OCI-LY7 (cell line): ENCODE measurements around the gene ZBTB37. TPM values are rescaled to one million over a fixed set of nuclear protein-coding genes. Genes with fewer than 3 reads are reported as not detected.
"Not testable (repeated sequence)": the region's sequence is repeated elsewhere in the genome, so short reads cannot be mapped to it uniquely, and the experiment has no call there.

Experiments used
- BruUV-seq: library from RNA; stranded (reverse); fragments of 400-500 nt; replicated peaks from 2 replicates; lab custom pipeline; 2021; lab: Mats Ljungman, UMichigan
- CTCF ChIA-PET: fragments of 300-600 bp; sonication (Branson Sonifier 250); formaldehyde crosslinking; loops from one replicate; lab custom pipeline; 2022; ENCODE audit warnings: antibody characterized with exemption; ENCODE audit not compliant: unreplicated experiment; lab: Charles Lee
- POLR2A ChIA-PET: fragments of 300-600 bp; sonication (Branson Sonifier 250); formaldehyde crosslinking; loops from one replicate; lab custom pipeline; 2022; ENCODE audit warnings: antibody characterized with exemption; lab: Charles Lee
- DNase-seq: peaks from one replicate; pipeline ENCODE4 v3.0.0-alpha.2; 2015; ENCODE audit warnings: low spot score
- H2AFZ ChIP-seq: fragments of 200-600 bp; sonication (generic), shearing (Covaris generic); 2 replicates; pipeline ENCODE4 v1.6.1; 2014; ENCODE audit warnings: mild to moderate bottlenecking, antibody characterized with exemption, low read length, moderate library complexity
- H3K27ac ChIP-seq: fragments of 200-600 bp; sonication (generic); 2 replicates; pipeline ENCODE4 v1.5.1; 2014; ENCODE audit warnings: mixed run types, low read depth, mild to moderate bottlenecking, moderate library complexity, low read length, inconsistent platforms; ENCODE audit not compliant: poor library complexity, severe bottlenecking
- H3K36me3 ChIP-seq: fragments of 200-600 bp; sonication (generic); 2 replicates; pipeline ENCODE4 v1.6.1; 2014; ENCODE audit warnings: mild to moderate bottlenecking, antibody characterized with exemption, low read length, moderate library complexity, mixed read lengths; ENCODE audit not compliant: insufficient read depth
- H3K4me1 ChIP-seq: fragments of 200-600 bp; sonication (generic); 2 replicates; pipeline ENCODE4 v1.5.1; 2014; ENCODE audit warnings: mild to moderate bottlenecking, low read length; ENCODE audit not compliant: insufficient read depth, poor library complexity, severe bottlenecking
- H3K4me2 ChIP-seq: fragments of 200-600 bp; sonication (generic); 2 replicates; pipeline ENCODE4 v1.6.1; 2014; ENCODE audit warnings: mild to moderate bottlenecking, low read length
- H3K4me3 ChIP-seq: fragments of 200-600 bp; sonication (generic); 2 replicates; pipeline ENCODE4 v1.5.1; 2014; ENCODE audit warnings: mild to moderate bottlenecking, low read depth, low read length; ENCODE audit not compliant: poor library complexity, severe bottlenecking
- H3K79me2 ChIP-seq: fragments of 200-600 bp; sonication (generic); 2 replicates; pipeline ENCODE4 v1.6.1; 2016; ENCODE audit warnings: low read depth, mild to moderate bottlenecking, low read length, moderate library complexity, mixed read lengths; ENCODE audit not compliant: insufficient read depth
- H3K9me2 ChIP-seq: fragments of 200-600 bp; sonication (generic); 2 replicates; pipeline ENCODE4 v1.6.1; 2016; ENCODE audit warnings: mild to moderate bottlenecking, low read length, mixed read lengths; ENCODE audit not compliant: insufficient read depth
- H3K9me3 ChIP-seq: fragments of 200-600 bp; sonication (generic); 2 replicates; pipeline ENCODE4 v1.6.1; 2014; ENCODE audit warnings: mild to moderate bottlenecking, mixed run types, low read length, mixed read lengths
- H4K20me1 ChIP-seq: fragments of 200-600 bp; sonication (generic); 2 replicates; pipeline ENCODE4 v1.6.1; 2014; ENCODE audit warnings: mild to moderate bottlenecking, antibody characterized with exemption, low read length, moderate library complexity, mixed read lengths; ENCODE audit not compliant: insufficient read depth
- CTCF ChIP-seq: fragments of 200-600 bp; sonication (generic); conservative IDR thresholded peaks from 2 replicates; pipeline ENCODE4 v1.5.1; 2014; ENCODE audit warnings: mild to moderate bottlenecking, antibody characterized with exemption, low read length, moderate library complexity, mixed read lengths
- EZH2phosphoT487 ChIP-seq: fragments of 200-600 bp; sonication (generic); IDR thresholded peaks from 2 replicates; pipeline ENCODE4 v1.6.1; 2018; ENCODE audit warnings: low read depth, borderline replicate concordance, mild to moderate bottlenecking, mixed run types, antibody characterized with exemption, low read length, moderate library complexity, mixed read lengths
- intact Hi-C: fragments of 100-400 bp; cut with micrococcal nuclease; formaldehyde crosslinking; loops from one replicate; pipeline ENCODE4 v1.10.0; 2022; ENCODE audit not compliant: unreplicated experiment
- total RNA-seq, 2 experiments: library from RNA; depleted of rRNA in 1 of 2; stranded (reverse); fragments of >200 nt in 1 of 2; shearing (Covaris generic) in 1 of 2; gene quantifications; 2 replicates each; pipeline ENCODE4 v1.2.3, GENCODE V29; 2014 to 2022

The ZBTB37 gene
- total RNA-seq, 2 experiments from 2014 or later: 10.9 to 23.7 TPM

GRCh38 chr1:173860065-173860464 lies 8.1 kb upstream of the ZBTB37 start:
- intact Hi-C loops: no loop called here
- peaks cover 28% of the 10 kb centered on the region for H3K4me1 ChIP-seq
- peaks cover 22% of the 10 kb centered on the region for H4K20me1 ChIP-seq
- no peak overlapping the region for H2AFZ ChIP-seq
- TF ChIP-seq CTCF (no peak), EZH2phosphoT487 (no peak)
- no peak overlapping the region for H3K4me3 ChIP-seq
- H3K36me3 ChIP-seq: peaks cover 89% of the 10 kb centered on the region
- H3K9me3 ChIP-seq: no peaks in the 10 kb centered on the region
- DNase-seq: no peak
- H3K79me2 ChIP-seq: peaks cover 17% of the 10 kb centered on the region; the same call in 1 of the 2 replicates
- no peaks in the 10 kb centered on the region for H3K9me2 ChIP-seq
- POLR2A ChIA-PET: interaction anchor here (0.6 to 1.7 kb wide), 3 partner anchors 8 to 41 kb away, joined by 4 to 5 read pairs (median 4); partner anchors contain the start of gene ZBTB37
- no TSS peak for BruUV-seq
- no peak overlapping the region for H3K27ac ChIP-seq
- H3K4me2 ChIP-seq: no peak overlapping the region
- CTCF ChIA-PET: no interaction called here

GRCh38 chr1:173861731-173862145 lies 6.4 kb upstream of the ZBTB37 start:
- no TSS peak for BruUV-seq
- ChIA-PET POLR2A (interaction anchor here (0.6 to 1.6 kb wide), 4 partner anchors 10 to 954 kb away, joined by 3 to 6 read pairs (median 4); no protein-coding TSS in a partner anchor), CTCF (no interaction called here)
- intact Hi-C loops: no loop called here
- Histone ChIP-seq H3K36me3 (peaks cover 90% of the 10 kb centered on the region), H3K27ac (peak overlapping the region; percentile 91), H3K4me1 (peaks cover 40% of the 10 kb centered on the region), H4K20me1 (peaks cover 39% of the 10 kb centered on the region), H3K9me2 (no peaks in the 10 kb centered on the region), H3K9me3 (no peaks in the 10 kb centered on the region), H3K79me2 (peaks cover 34% of the 10 kb centered on the region), H3K4me2 (no peak overlapping the region), H3K4me3 (no peak overlapping the region), H2AFZ (no peak overlapping the region)
- no peak for TF ChIP-seq CTCF
- no peak for TF ChIP-seq EZH2phosphoT487
- peak; percentile 29 for DNase-seq

GRCh38 chr1:173862146-173862768 lies 5.9 kb upstream of the ZBTB37 start:
- intact Hi-C loops, BruUV-seq, H2AFZ ChIP-seq, H3K9me3 ChIP-seq, H3K9me2 ChIP-seq, CTCF ChIA-PET, H3K4me3 ChIP-seq: not testable (repeated sequence)
- H3K36me3 ChIP-seq: peaks cover 90% of the 10 kb centered on the region
- peak overlapping the region; percentile 93 for H3K4me2 ChIP-seq
- peaks cover 39% of the 10 kb centered on the region for H3K79me2 ChIP-seq
- POLR2A ChIA-PET: interaction anchor here (0.7 to 1.0 kb wide), 3 partner anchors 34 to 953 kb away, joined by 4 to 6 read pairs (median 5); no protein-coding TSS in a partner anchor
- peaks cover 40% of the 10 kb centered on the region for H3K4me1 ChIP-seq
- DNase-seq: peak; percentile 27
- H3K27ac ChIP-seq: peak overlapping the region; percentile 91
- H4K20me1 ChIP-seq: peaks cover 41% of the 10 kb centered on the region
